Stimulated activated CD4-positive, alpha-beta T cell treated with anti-CD3 and anti-CD28 coated beads, TNF-alpha, amount 100 ng/mL, for 24 hours (primary cell): Measurements from ENCODE around the gene TSHZ2.
"Not testable (repeated sequence)": the region's sequence is repeated elsewhere in the genome, so short reads cannot be mapped to it uniquely, and the experiment has no call there.

Experiments used
- DNase-seq, 3 experiments: peaks; one replicate each; pipeline ENCODE4 v3.0.0-alpha.2; 2020; ENCODE audit warnings: low read depth in 3 of 3

Gene TSHZ2

DNA sequence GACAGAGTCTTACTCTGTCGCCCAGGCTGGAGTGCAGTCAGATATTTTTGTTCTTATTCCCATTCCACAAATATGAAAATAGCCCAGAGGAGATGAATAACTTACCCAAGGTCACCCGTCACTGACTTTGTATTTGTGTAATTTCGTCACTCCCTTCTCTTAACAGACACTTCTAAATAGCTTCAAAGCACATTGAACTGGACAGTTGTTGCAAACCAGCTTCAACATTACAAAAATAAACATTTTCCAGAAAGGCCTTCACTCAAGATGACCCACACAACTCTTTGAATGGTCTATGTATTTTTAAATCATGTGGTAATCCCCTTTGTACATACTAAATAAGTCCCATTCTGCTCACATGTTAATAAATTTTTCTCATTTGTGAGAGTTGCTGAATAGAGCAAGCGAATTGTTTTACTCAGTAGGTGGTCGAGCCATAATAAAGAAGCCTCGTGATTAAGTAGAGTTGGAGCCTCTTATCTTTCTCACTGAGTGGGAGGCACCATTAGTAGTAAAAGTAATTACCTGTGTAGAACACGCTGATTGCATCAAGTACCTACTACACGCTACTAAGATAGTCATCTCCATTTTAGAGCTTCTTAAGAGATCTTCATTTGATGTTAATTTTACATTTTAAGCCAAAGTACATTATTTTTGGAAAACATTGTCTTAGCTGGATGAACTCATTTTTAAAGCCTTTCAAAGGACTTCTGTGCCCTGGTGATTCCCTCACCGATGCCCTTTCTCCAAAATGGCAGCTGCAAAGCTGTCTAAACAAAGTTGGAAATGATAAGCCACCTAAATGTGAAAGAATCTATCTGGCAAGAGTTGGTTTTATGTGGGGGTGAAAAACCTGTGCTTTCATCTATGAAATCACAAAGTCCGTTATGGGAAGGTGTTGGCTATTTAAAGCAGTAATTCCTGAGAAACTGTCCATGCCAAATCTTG lies 110.0 kb downstream of the TSHZ2 start:
- no peak for DNase-seq

DNA sequence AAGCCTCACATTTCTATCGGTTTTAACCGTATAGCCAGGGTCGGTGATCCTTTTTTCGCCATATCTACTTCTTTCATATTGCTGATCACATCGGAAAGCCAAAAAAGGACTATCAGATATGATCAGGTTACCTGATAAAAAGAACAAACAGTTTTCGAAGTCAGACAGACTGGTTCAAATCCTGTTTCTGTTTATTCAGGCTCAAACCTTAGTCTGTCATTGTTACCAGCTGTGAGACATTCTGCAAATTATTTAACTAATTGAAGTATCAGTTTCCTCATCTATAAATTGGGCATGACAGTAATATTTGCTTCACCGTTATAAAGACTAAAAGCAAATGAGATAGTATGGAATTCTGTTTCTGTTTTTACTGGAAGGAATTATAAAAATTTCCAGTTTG lies 111.3 kb downstream of the TSHZ2 start:
- DNase-seq: no peak

DNA sequence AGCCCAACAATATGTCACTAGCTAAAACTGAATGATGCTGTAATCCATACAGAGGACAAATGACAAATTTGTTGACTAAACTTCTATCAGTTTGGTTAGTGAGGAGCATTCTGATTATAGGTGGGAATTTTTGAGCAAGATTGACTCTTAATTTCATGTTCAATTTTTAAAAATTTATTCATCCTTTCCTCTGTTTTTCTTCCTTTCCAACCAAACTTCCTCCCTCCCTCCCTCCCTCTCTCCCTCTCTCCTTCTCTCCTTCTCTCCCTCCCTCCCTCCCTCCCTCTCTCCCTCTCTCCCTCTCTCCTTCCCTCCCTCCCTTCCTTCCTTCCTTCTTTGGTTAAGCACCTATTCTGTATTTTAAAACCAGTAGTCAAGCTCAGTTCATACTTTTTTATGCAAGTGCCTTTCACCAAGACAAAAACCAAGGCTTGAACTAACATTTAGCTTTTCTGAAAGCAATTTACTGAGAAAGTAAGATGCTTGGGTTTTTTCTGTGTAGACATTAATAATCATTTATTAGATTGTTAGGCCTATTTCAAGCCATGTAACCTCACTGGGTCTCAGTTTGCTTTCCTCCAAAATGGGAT lies 112.3 kb downstream of the TSHZ2 start:
- DNase-seq: no peak

DNA sequence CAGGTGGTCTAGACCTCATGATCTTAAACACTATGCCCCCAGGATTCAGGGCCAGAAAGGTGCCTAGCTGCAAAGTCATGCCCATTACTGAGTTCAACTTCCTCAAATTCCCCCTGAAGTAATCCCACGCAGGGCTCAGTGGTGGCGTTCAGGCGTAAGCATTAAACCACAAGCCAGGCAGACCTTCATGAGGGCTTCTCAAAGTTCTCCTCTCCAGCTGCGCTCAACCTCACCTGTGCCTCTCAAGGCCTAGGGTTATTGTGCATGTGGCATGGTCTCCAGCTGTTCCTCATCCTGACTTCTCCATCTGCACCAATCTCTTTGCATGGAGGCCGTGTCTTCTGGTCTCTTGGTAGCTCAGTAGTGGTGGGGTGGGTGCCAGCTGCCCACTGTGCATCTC lies 113.6 kb downstream of the TSHZ2 start:
- DNase-seq: no peak

DNA sequence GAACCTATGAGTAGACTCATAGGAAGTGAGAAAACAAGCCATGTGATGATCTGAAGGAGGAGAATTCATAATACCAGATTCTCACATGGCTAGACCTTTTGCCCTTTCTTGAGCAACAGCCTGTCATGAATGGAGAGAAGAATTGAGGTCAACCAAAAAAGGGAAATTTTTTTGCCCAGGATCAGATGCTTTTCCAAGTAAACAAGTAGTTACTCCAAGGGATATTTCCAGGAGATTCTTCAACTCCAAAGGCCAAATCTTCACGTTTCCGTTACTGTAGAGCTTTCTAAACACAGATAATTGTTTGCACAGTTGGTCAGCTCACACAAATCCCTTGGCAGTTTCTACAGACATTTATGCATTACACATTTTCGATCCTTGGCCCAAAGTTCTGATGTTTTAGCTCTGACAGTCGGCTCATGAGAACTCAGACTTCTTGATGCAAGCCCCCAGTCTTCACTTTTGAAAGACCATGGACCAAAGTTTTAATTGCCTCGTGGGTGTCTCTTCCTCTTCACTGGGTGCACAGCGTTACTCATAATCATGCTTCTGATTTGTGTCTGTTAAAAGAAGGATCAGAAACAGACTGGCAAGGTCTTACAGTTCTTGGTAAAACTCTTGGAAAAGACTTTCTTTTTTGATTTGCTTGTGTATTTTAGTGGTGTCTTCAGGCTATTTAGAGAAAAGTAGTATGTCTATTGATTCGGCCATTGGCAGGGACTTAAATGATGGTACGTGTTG lies 115.0 kb downstream of the TSHZ2 start:
- DNase-seq: no peak

DNA sequence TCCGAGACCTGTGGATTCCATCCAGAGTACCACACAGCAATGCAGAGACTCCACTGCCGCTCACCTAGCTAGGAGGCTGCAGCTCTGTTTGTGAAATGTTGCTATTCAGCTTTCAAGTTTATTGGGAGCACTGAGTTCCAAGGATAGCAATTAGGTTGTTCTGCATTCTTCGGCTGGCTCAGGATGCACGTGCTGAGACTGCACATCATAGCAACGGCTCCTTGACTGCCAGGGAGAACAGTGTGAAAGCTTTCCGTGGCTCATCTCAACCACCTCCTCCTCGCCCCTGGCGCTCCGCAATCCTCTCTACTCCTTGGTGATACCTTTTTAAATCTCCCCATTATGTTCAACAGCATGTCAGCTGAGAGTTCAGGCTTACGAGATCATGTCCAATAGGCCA lies 116.6 kb downstream of the TSHZ2 start:
- no peak for DNase-seq

DNA sequence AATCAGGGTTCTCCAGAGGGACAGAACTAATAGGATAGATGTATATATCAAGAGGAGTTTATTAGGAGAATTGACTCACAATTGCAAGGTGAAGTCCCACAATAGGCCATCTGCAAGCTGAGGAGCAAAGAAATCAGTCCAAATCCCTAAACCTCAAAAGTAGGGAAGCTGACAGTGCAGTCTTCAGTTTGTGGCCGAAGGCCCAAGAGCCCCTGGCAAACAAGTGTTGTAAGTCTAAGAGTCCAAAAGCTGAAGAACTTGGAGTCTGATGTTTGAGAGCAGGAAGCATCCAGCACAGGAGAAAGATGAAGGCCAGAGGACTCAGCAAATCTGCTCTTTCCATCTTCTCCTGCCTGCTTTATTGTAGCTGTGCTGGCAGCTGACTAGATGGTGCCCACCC lies 117.7 kb downstream of the TSHZ2 start:
- not testable (repeated sequence) for DNase-seq

DNA sequence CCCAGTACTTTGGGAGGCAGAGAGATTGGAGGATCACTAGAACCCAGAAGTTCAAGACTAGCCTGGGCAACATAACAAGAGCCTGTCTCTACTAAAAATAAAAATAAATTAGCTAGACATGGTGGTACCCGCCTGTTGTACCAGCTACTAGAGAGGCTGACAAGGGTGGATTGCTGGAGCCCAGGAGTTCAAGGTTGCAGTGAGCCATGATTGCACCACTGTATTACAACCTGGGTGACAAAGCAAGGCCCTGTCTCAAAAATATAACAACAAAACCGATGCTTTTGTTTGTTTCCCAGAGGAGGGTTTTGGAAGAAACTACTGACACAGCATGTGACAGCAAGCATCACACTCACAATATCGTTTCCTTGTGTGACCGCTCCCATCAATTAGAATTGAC lies 119.6 kb downstream of the TSHZ2 start:
- no peak for DNase-seq

DNA sequence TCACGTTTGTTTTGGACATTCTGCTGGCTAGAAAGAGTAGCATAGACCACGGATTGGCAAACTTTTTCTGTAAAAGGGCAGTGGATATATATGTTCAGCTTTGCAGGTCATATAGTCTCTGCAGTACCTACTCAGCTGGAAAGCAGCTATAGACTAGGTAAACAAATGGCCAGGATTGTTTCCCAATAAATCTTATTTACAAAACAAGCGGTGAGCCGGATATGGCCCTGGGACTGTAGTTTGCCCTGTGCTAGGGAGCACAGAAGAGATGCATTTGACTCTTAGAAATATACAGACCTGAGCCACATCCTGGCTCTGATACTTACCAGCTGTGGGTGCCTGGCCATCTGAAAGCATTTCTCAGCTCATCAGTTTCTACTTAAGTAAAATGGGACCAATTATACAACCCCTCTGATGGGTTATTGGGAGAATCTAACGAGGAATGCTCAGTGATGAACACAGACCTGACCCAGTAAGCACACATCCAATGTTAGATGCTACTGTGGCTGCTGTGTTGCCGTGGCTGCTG lies 120.7 kb downstream of the TSHZ2 start:
- no peak for DNase-seq

DNA sequence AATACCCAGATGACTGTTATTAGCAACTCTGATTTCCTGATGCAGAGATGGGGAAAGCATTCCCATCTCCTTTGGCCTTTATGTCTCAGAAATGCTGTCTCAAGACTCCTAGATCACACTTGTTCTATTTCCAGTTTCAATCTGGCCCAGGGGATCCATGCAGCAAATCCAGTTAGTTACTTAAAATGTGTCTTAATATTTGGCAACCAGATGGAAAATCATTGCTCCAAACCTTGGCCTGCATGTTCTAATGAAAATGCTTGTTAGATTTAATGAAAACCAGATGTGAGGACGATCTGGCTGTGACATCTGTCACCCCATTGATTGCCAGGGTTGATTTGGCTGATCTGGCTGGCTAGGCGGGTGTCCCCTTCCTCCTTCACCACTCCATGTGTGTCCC lies 125.2 kb downstream of the TSHZ2 start:
- no peak for DNase-seq

DNA sequence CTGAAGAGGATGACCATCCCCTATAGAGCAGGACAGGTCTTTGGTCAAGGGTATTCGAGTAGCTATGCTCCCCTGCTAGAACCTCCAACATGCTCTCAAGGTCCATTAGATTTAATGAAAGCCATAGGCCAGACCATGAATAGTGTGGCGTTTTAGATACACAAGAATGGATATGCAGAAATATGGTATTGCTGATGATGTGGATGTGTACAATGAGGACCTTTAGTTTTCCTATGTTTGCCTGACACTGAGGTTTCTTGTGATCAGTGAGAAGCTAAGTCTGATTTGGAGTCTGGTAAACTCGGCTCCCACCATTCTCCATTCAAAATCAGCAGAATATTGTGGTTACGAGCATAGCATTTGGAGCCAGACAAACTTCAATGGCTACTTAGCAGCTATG lies 125.6 kb downstream of the TSHZ2 start:
- DNase-seq: no peak

DNA sequence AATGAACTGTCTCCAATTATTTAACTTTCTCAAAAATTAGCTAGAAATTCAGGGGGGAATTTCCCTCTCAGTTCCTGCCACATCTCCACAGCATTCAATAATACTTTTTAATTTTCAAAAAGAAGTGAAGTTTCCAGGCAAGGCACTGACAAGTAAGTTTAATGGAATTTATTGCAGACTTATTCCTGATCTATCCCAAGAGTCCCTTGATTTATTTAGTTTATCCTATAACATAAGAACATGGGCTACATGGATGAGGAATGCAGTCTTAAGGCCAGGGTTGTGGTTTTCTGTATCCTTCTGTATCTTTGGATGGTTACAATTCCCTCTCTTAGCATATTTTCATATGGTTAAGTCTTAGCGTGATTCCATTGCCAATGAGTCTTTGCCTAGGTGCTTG lies 126.5 kb downstream of the TSHZ2 start:
- DNase-seq: no peak

DNA sequence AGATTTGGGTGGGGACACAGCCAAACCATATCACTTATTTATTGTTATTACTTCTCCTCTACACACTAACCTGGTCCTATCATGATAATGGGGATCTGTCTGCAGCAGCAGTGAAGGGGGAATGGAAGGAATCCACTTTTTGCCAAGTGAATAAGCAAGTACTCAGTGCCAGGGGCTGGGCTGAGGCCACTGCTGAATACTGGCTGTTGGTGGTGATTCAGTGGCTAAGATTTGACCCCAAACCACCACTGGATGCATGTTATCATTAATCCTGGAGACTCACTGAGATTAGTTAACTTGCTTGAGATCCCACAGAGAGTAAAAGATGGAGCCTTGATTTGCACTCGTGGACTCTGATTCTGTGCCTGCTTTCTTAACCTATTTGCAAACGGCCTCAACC lies 127.7 kb downstream of the TSHZ2 start:
- DNase-seq: no peak

DNA sequence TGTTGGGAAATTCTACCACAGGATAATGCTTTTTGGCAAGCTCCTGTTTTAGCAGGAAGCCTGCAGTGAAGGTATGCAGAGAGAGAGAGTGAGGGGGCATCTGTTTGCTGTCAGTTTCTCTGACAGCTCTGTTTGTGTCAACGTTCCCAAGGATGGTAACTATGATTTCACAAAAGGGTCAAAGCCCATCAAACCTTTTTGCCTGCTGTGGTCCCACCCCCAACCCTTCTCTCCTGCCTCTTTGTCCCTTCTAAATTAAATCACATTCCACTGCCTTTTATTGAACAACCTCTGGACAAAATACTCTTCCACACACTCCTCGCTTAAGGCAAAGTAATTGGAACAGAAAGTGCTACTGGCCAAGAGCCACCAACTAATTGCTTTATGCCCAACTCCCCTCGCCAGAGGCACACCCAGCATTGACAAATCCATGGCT lies 128.3 kb downstream of the TSHZ2 start:
- no peak for DNase-seq

DNA sequence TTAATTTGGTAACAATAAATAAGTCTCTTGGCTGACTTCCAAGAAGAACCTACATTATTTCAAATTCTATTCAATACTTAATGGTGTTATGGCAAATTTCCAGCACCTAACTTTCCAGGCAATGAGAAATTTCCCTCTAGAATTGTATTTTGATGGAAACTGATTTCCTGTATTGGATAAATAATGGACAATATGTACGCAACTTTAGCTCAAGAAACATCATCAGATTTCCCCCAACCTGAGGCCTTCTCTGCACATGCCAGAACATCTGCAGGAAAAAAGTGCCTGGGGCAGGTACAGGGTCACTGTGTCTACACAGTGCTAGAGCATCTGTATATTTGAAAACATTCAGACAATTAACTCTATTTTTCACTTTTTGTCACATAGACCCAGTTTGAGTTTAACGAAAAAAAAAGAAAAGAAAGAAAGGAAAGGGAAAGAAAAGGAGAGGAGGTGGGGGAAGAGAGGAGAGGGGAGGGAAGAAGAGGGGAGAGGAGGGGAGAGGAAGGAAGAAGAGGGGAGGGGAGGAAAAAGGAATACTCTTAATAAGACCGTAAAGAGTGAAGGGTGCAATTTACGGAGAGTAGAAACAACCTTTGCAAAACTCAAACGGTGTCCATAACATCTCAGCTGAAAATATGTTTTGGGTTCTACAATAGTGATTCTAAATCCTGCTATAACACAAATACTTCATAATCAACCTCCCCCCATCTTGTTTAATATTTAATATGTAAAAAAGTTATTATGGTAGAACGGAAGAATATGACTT lies 130.0 kb downstream of the TSHZ2 start:
- DNase-seq: no peak

DNA sequence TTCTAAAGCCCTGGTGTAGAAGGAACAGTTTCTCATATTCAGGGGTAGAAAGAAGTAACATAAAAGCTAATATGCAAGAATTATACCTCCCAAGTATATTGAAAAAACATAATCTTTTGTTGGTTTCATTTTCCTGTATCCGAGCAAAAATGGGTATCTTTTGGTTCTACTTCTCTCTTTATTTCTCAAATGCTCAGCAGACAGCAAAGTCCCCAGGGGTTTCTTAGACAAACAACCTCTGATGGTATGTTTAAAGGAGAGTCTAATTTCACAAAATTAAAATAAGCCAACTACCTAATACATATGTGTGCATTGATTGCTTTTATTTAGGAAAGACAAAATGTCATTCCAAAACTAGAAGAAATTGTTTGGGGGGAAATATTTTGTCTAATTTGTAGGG lies 131.0 kb downstream of the TSHZ2 start:
- DNase-seq: no peak

DNA sequence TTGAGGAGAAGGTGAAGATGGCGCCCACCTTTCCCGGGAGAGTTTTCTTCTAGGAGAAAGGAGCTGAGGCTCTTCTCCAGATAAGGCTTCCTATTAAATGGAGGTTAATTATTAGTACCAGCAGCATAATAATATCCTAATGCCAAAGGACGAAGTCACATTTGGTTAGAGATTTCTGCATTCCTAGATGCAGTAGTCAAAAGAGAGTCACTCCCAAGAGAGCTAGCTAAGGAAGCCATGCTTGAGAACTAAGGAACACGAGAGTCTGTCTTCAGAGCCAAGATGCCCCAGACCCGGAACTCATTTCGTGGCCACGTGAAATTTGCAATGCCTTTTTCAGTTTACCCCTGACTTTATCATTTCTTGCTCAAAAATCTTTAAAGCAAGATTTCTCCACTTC lies 132.7 kb downstream of the TSHZ2 start:
- no peak for DNase-seq

DNA sequence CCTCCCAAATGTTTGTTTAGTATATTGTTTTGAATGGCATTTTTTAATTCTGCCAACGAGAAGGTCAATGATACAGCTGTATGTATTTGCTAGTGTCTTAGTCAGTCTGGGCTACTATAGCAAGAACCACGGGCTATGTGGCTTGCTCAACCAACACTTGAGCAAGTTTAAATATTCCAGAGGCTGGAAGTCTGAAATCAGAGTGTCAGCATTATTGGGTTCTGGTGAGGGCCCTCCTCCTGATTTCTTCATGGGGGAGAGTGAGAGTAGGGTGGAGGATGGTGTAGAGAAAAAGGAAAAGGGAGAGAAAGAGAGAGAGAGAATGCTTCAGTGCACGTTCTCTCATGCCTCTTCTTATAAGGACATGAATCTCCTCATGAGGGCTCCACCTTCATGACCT lies 144.6 kb downstream of the TSHZ2 start:
- no peak for DNase-seq

DNA sequence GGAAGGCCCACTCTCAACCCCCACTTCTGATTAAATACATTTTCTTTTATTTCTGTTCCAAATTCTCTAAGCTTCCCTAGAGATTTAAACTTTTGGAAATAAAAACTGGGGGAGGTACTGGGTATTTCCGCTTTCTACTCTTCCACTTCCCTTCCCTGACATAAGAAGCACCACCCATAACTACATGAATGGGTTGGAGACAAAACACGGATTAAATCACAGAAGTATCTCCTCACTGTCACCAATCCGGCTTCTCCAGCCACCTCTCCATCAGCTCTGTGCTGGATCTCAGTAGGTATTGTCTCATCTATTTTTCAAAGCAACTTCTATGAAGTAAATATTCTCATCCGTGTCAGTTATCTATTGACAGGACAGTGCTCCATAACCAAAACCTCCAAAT lies 150.7 kb downstream of the TSHZ2 start:
- DNase-seq: no peak

DNA sequence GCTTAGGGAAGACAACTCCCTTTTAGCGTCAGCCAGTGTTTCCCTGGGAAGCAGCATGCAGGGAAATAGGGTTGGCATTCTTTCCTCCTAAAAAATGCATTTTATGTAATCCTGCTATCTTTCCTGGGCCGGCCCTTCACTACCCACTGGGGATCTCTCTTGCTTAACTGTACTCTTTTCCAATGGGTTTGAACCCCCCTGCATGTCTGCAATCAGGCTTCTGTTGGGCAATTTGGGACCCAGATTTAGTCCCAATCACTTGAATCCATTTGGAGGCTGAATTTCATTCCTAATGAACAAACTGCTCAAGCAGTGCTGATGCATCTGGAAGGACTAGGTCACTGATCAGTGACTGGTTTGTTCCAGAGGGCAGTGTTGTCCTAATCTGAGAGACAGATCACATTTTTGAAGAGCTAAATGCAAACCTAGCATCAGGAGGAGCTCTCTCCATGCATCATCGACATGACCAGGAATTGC lies 152.0 kb downstream of the TSHZ2 start:
- no peak for DNase-seq

DNA sequence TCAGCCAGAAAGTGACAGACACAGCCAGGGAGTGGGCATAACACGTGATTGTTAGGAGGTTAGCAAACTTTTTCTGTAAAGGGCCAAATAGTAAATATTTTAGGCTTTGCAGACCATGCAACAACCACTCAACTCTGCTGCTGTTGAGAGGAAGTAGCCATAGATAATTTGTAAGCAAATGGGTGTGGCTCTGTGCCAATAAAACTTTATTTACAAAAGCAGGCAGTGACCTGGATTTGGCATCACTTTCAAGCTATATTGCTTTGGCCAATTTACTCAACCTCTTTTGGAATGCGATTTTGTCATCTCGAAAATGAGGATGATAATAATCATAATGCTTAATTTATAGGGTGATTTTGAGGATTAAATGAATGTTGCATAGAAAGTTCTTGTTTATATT lies 152.6 kb downstream of the TSHZ2 start:
- no peak for DNase-seq

DNA sequence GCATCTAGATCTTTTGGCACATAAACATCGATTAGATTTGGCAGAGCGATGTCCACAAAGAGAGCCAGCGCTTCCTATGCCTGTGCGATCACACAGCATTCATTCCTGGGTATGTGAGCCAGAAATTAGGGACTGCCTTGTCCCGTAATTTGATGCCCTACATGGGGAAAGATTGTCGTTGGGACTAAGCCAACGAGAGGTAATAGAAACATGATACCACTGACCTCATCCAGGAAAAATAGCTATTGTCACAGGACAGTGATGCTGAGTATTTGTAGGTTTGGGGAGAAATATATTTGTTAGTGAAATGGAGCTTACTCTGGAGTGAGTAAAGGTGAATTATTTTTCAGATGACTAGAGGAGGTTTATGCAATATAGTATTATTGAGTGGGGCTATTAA lies 154.0 kb downstream of the TSHZ2 start:
- no peak for DNase-seq
